GM06990 (cell line): ENCODE measurements around the gene KARS1.

ENCODE experiments used
- DNase-seq: peaks from one replicate; pipeline ENCODE4 v3.0.0-alpha.2; 2011; ENCODE audit not compliant: insufficient read length; ENCODE audit errors: extremely low read depth
- H3K27me3 ChIP-seq: replicated peaks from 2 replicates; pipeline ENCODE4 v1.6.0; 2011; ENCODE audit warnings: low read length; ENCODE audit not compliant: control insufficient read depth, insufficient read depth
- H3K36me3 ChIP-seq: 2 replicates; pipeline ENCODE4 v1.5.1; 2011; ENCODE audit warnings: low read length; ENCODE audit not compliant: control insufficient read depth, insufficient read depth
- H3K4me3 ChIP-seq: replicated peaks from 2 replicates; pipeline ENCODE4 v1.5.1; 2011; ENCODE audit warnings: low read depth, mild to moderate bottlenecking, control low read depth, low read length
- TF ChIP-seq, protein P1 (sequence below): IDR thresholded peaks from 2 replicates; pipeline ENCODE4 v1.5.1; 2011; ENCODE audit warnings: low read length, control low read depth, mild to moderate bottlenecking, inconsistent platforms; ENCODE audit not compliant: insufficient read depth, poor library complexity, severe bottlenecking

Gene KARS1

DNA sequence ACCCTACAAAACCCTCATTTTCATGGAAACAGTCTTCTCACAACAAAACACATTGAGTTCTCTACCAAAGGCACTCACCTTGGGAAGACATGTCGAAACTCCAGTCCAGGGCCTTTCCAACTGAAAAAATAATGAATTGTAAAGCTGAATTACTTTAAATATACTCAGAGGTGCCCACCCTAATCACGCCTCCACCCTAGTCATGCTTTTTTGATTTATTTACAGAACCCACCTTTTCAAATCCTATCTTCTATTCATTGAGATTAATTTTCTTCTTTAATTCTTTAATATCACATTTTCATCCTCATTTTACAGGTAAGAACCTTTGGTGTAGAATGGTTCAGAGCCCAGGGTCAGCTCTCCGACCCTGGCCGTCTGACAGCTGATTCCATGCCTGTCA lies 29.4 kb upstream of the KARS1 start, which contains the start of gene CPHXL2:
Gene CPHXL2 (minus strand): TSS at position 101 of the 400 bp plus-strand sequence. CDS start 10 bp downstream, at position 91.
- Histone ChIP-seq H3K4me3 (no peak within 1 kb of the TSS), H3K36me3 (no peaks in the 10 kb centered on the region), H3K27me3 (no peaks in the 10 kb centered on the region)
- TF ChIP-seq, protein P1, sequence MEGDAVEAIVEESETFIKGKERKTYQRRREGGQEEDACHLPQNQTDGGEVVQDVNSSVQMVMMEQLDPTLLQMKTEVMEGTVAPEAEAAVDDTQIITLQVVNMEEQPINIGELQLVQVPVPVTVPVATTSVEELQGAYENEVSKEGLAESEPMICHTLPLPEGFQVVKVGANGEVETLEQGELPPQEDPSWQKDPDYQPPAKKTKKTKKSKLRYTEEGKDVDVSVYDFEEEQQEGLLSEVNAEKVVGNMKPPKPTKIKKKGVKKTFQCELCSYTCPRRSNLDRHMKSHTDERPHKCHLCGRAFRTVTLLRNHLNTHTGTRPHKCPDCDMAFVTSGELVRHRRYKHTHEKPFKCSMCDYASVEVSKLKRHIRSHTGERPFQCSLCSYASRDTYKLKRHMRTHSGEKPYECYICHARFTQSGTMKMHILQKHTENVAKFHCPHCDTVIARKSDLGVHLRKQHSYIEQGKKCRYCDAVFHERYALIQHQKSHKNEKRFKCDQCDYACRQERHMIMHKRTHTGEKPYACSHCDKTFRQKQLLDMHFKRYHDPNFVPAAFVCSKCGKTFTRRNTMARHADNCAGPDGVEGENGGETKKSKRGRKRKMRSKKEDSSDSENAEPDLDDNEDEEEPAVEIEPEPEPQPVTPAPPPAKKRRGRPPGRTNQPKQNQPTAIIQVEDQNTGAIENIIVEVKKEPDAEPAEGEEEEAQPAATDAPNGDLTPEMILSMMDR: no peak
- DNase-seq: no peak

DNA sequence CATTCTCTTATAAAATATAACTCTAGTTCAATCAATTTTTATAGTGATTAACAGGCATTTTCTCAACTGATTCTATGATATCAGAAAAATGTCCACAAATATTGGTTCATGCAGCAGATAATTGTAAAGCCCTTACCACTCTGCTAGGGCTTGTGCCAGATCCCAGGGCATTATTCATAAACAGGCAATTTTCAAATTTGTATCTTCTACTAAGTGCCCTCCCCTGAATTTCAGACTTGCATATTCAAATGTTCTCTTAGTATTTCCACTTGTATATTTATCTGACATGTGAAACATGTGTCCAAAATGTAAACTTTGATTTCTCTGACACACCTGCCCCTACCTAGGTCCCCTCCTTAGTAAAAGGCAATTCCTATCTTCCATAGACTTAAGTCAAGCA lies 20.0 kb upstream of the KARS1 start:
- H3K4me3 ChIP-seq: no peak overlapping the region
- no peaks in the 10 kb centered on the region for H3K27me3 ChIP-seq
- H3K36me3 ChIP-seq: no peaks in the 10 kb centered on the region
- TF ChIP-seq, protein P1: no peak
- DNase-seq: no peak

DNA sequence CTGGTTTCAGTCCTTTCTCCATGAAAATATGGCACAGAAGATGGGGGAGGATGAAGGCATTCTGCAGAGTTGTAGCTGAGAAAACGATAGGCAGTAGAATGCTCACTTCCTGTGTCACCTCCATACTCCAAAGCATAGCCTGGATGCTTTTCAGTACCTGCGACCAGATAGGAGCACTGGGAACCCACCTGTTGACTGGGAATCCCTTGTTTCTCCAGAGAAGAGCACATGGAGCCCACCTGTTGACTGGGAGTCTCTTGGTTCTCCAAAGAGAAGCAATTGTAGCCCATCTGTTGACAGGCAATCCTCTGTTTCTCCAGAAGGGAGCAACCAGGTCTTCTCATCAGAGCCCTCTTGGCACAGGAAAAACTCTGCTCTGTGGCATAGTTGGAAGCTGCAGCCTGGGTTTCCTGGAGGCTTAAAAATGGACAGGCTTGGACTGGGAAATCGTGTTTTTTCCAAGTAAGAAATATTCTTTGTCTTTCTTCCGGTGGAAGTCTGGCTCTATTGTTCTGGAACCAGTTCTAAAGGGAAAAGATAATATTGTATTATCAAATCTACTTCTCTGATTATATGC lies 13.3 kb upstream of the KARS1 start:
- peaks cover 11% of the 10 kb centered on the region for H3K36me3 ChIP-seq
- DNase-seq: no peak
- no peak overlapping the region for H3K4me3 ChIP-seq
- TF ChIP-seq, protein P1: no peak
- H3K27me3 ChIP-seq: no peaks in the 10 kb centered on the region

DNA sequence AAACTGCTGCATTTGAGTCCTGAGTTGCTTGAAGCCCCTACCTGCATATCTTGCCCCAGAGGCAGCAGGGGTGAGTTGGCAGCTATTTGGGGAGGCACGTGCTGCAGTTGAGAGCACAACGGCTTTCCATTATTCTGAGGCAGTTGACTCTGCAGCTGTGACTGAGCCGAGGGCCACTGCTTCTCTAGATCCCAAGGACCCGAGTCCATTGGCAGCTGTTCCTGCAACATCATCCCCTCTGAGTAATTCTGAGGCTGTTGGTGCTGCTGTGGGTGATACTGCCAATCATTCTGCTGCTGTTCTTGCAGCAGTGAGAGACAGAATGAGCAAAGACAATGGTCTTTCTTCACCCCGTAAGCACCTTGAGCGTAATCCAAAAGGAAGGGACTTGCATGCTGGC lies 12.9 kb upstream of the KARS1 start:
- no peaks in the 10 kb centered on the region for H3K27me3 ChIP-seq
- TF ChIP-seq, protein P1: no peak
- no peak for DNase-seq
- H3K4me3 ChIP-seq: no peak overlapping the region
- peaks cover 13% of the 10 kb centered on the region for H3K36me3 ChIP-seq

DNA sequence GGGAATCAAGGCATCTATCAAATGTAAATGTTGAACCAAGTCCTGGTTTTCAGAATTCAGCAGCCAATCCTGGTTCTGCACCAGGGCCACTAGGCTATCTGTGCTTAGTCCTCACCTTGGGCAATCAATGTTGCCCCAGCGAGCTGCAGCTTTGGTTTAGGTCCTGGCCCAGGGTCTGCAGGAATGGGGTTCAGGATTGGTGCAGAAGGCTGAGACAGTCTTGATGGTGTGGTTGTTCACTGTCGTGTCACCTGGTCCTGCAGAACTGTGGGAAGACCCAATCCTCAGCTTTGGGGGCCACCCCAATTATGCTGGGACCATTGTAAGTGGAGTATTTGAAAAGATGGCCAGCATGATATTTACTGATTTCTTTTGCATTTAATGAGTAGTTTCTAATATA lies 10.7 kb upstream of the KARS1 start:
- no peak for DNase-seq
- Histone ChIP-seq H3K27me3 (no peaks in the 10 kb centered on the region), H3K4me3 (no peak overlapping the region), H3K36me3 (peaks cover 15% of the 10 kb centered on the region)
- TF ChIP-seq, protein P1: no peak

DNA sequence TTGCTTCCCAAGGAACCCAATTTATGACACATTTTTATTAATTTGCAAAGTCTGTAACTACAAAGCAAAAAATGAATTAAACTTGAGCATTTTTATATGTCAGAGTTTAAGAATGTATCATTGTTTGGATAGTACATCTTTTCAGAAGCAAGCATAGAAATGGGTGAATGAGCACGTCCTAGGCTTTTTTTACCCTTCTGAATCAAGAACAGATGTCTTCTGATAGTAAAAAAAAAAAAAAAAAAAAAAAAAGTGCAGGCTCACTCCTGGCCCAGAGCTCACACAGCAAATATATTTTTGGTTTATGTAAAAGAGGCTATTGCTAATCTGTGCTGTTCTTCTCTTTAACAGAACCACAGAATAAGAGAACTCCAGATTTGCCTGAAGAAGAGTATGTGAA lies 6.5 kb upstream of the KARS1 start:
- TF ChIP-seq, protein P1: no peak
- Histone ChIP-seq H3K27me3 (no peaks in the 10 kb centered on the region), H3K4me3 (no peak overlapping the region), H3K36me3 (peaks cover 11% of the 10 kb centered on the region)
- no peak for DNase-seq
